SH-SY5Y (cell line): ENCODE data around the gene HMBS.

ENCODE experiments used
- GATA2 ChIP-seq: IDR thresholded peaks from 2 replicates; pipeline ENCODE4 v1.6.1; 2011; ENCODE audit warnings: mild to moderate bottlenecking, low read depth, low read length
- GATA3 ChIP-seq: IDR thresholded peaks from 2 replicates; pipeline ENCODE4 v1.6.1; 2011; ENCODE audit warnings: low read depth, mild to moderate bottlenecking, low read length, moderate library complexity

- TF ChIP-seq GATA3 (no peak), GATA2 (no peak)
Observed at GRCh38 chr11:119091966-119092879, 7.5 kb downstream of the HMBS start.
